Ishikawa (cell line): ENCODE measurements around the gene KDM4B.

Experiments
- CEBPB ChIP-seq: IDR thresholded peaks from 2 replicates; pipeline ENCODE4 v1.6.1; 2012
- CREB1 ChIP-seq: IDR thresholded peaks from 2 replicates; pipeline ENCODE4 v1.6.1; 2012; ENCODE audit warnings: low read depth
- EGR1 ChIP-seq: IDR thresholded peaks from 2 replicates; pipeline ENCODE4 v1.6.1; 2012
- EP300 ChIP-seq: IDR thresholded peaks from 2 replicates; pipeline ENCODE4 v1.6.1; 2012; ENCODE audit warnings: borderline replicate concordance
- FOXM1 ChIP-seq: IDR thresholded peaks from 2 replicates; pipeline ENCODE4 v1.6.1; 2012; ENCODE audit warnings: low read depth, borderline replicate concordance
- MAX ChIP-seq: IDR thresholded peaks from 2 replicates; pipeline ENCODE4 v1.6.1; 2012
- NFIC ChIP-seq: IDR thresholded peaks from 2 replicates; pipeline ENCODE4 v1.6.1; 2012
- RAD21 ChIP-seq: IDR thresholded peaks from 2 replicates; pipeline ENCODE4 v1.6.1; 2012; ENCODE audit warnings: low read depth
- TAF1 ChIP-seq: IDR thresholded peaks from 2 replicates; pipeline ENCODE4 v1.6.1; 2012; ENCODE audit warnings: low read depth, mild to moderate bottlenecking
- TCF12 ChIP-seq: IDR thresholded peaks from 2 replicates; pipeline ENCODE4 v1.6.1; 2012; ENCODE audit warnings: low read depth
- TEAD4 ChIP-seq: IDR thresholded peaks from 2 replicates; pipeline ENCODE4 v1.6.1; 2012
- USF1 ChIP-seq: IDR thresholded peaks from 2 replicates; pipeline ENCODE4 v1.6.1; 2012
- YY1 ChIP-seq: IDR thresholded peaks from 2 replicates; pipeline ENCODE4 v1.6.1; 2012; ENCODE audit warnings: low read depth
- ZBTB7A ChIP-seq: IDR thresholded peaks from 2 replicates; pipeline ENCODE4 v1.6.1; 2012; ENCODE audit warnings: low read depth
- TF ChIP-seq, protein P1 (sequence below): IDR thresholded peaks from 2 replicates; pipeline ENCODE4 v1.6.1; 2012; ENCODE audit warnings: low read depth, mild to moderate bottlenecking

The KDM4B gene

GRCh38 chr19:5053661-5054060 is 84.7 kb downstream of the KDM4B start:
- TF ChIP-seq RAD21: no peak
- TF ChIP-seq CREB1: no peak
- TF ChIP-seq MAX: no peak
- no peak for TF ChIP-seq EGR1

DNA sequence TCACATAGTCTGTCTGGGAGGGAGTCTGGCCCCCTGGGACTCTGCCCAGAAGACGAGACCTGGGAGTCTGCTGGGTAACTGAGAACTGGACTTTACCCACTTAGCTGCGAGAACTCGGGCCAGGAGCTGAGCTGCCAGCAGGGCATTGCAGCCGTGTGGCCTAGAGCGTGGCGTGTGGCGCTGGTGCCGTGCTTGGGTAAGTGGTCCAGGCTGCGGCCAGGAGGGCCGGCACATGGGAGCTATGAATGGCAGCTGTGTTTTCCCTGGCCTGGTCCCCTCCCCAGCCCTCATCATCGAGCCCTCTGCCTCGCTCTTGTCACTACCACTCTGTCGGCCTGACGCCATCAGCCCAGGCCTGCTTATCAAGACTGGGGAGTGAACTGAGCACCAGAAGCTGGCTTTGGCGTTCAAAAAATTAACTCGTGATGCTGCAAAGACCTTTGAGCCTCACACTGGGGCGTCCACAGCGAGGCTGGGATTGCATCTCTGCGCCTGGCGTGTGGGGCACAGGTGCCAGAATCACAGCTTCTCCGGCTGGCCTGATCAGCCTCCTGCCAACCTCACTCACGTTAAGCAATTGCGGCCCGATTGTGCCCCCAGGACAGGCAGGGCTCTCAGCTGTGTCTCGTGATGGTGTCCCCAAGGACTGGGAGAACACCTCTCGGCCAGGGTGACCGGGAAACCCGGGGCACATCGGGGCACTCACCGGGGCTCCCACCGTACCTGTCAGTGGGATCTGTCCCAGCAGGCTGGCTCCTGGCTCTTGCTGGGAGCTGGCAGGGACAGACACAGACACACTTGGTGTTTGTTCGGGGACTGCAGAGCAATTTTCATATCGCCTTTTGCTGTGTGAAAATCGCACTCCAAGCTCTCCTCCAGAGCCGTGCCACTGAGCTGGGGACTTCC is 85.9 kb downstream of the KDM4B start:
- no peak for TF ChIP-seq MAX
- TF ChIP-seq ZBTB7A: no peak
- TF ChIP-seq TEAD4: no peak
- no peak for TF ChIP-seq EGR1
- no peak for TF ChIP-seq CEBPB
- no peak for TF ChIP-seq USF1
- TF ChIP-seq RAD21: no peak
- no peak for TF ChIP-seq NFIC
- TF ChIP-seq, protein P1, sequence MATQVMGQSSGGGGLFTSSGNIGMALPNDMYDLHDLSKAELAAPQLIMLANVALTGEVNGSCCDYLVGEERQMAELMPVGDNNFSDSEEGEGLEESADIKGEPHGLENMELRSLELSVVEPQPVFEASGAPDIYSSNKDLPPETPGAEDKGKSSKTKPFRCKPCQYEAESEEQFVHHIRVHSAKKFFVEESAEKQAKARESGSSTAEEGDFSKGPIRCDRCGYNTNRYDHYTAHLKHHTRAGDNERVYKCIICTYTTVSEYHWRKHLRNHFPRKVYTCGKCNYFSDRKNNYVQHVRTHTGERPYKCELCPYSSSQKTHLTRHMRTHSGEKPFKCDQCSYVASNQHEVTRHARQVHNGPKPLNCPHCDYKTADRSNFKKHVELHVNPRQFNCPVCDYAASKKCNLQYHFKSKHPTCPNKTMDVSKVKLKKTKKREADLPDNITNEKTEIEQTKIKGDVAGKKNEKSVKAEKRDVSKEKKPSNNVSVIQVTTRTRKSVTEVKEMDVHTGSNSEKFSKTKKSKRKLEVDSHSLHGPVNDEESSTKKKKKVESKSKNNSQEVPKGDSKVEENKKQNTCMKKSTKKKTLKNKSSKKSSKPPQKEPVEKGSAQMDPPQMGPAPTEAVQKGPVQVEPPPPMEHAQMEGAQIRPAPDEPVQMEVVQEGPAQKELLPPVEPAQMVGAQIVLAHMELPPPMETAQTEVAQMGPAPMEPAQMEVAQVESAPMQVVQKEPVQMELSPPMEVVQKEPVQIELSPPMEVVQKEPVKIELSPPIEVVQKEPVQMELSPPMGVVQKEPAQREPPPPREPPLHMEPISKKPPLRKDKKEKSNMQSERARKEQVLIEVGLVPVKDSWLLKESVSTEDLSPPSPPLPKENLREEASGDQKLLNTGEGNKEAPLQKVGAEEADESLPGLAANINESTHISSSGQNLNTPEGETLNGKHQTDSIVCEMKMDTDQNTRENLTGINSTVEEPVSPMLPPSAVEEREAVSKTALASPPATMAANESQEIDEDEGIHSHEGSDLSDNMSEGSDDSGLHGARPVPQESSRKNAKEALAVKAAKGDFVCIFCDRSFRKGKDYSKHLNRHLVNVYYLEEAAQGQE: no peak
- no peak for TF ChIP-seq EP300
- TF ChIP-seq TAF1: no peak
- TF ChIP-seq TCF12: no peak
- no peak for TF ChIP-seq FOXM1
- no peak for TF ChIP-seq YY1
- no peak for TF ChIP-seq CREB1

- TF ChIP-seq ZBTB7A: no peak
- no peak for TF ChIP-seq FOXM1
- TF ChIP-seq NFIC: no peak
- TF ChIP-seq CREB1: no peak
- no peak for TF ChIP-seq EP300
- TF ChIP-seq EGR1: no peak
- TF ChIP-seq USF1: no peak
- TF ChIP-seq, protein P1: no peak
- TF ChIP-seq TCF12: no peak
- no peak for TF ChIP-seq MAX
- TF ChIP-seq TAF1: no peak
- TF ChIP-seq CEBPB: no peak
- no peak for TF ChIP-seq YY1
- TF ChIP-seq TEAD4: no peak
Observed at GRCh38 chr19:5055457-5055776, 86.5 kb downstream of the KDM4B start.

DNA sequence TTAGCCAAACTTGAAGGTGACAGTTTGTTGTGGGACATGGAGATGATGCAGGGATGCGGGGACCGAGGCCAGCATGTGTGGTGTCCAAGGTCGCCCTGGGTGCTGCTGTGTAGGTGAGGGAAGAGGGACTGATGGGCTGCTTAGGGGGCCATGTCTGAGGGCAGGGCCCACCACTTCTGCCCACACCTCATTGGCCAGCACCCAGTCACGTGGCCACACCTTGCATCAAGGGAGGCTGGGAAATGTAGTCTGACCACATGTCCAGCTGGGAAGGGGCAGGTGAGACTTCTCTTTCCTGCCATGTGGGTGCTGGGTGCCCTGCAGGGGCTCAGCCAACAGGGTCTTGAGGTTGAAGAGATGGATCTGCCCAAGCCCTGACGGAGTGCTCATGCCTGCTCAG is 88.9 kb downstream of the KDM4B start:
- TF ChIP-seq YY1: peak; percentile 67
- TF ChIP-seq, protein P1: no peak
- no peak for TF ChIP-seq RAD21
- TF ChIP-seq USF1: peak; percentile 97
- no peak for TF ChIP-seq EP300
